ENCODE data around the gene TAGAP. TPM values are rescaled to one million over a fixed set of nuclear protein-coding genes. Genes with fewer than 3 reads are reported as not detected.
"Not testable (repeated sequence)": the region's sequence is repeated elsewhere in the genome, so short reads cannot be mapped to it uniquely, and the experiment has no call there.

The TAGAP gene
- total and polyA plus RNA-seq, 2 donors, result 2.5 to 3.5 TPM

- WGBS, result 94% methylated on average over 12 of the region's 12 CpGs
- Histone ChIP-seq H3K36me3 (ENCODE audit: insufficient read depth) (no peaks in the 10 kb centered on the region), H3K4me3 (ENCODE audit: low read depth, low read length) (no peak overlapping the region), H3K4me1 (ENCODE audit: insufficient read depth) (no peaks in the 10 kb centered on the region), H3K27ac (ENCODE audit: low read depth) (no peak overlapping the region)
- DNase-seq (ENCODE audit: extremely low spot score), result no peak
These were observed 42.2 kb downstream of the TAGAP start for GRCh38 chr6:159002432-159003155.

- Histone ChIP-seq H3K36me3 (ENCODE audit: insufficient read depth) (no peaks in the 10 kb centered on the region), H3K4me3 (ENCODE audit: low read depth, low read length) (peak within 1 kb of the TSS; percentile 73), H3K4me1 (ENCODE audit: insufficient read depth) (no peaks in the 10 kb centered on the region), H3K27ac (ENCODE audit: low read depth) (peak within 1 kb of the TSS; percentile 68)
- peak; percentile 88 for DNase-seq (ENCODE audit: extremely low spot score)
- WGBS, result under 1% methylated on average over 50 of the region's 50 CpGs
These were observed 45.0 kb downstream of the TAGAP start, which contains the start of gene RSPH3 for GRCh38 chr6:158999666-159000403. Gene RSPH3 (minus strand): TSS chr6:159000202. CDS start chr6:158999550, 652 bp downstream.

- Histone ChIP-seq H3K4me3 (ENCODE audit: low read depth, low read length) (peak overlapping the region; percentile 73), H3K4me1 (ENCODE audit: insufficient read depth) (no peaks in the 10 kb centered on the region), H3K27ac (ENCODE audit: low read depth) (peak overlapping the region; percentile 68), H3K36me3 (ENCODE audit: insufficient read depth) (no peaks in the 10 kb centered on the region)
- DNase-seq (ENCODE audit: extremely low spot score), result no peak
- WGBS, result under 1% methylated on average over 24 of the region's 24 CpGs
These were observed 45.6 kb downstream of the TAGAP start for GRCh38 chr6:158999154-158999665.

- Histone ChIP-seq H3K4me1 (ENCODE audit: insufficient read depth) (no peaks in the 10 kb centered on the region), H3K36me3 (ENCODE audit: insufficient read depth) (no peaks in the 10 kb centered on the region), H3K27ac (ENCODE audit: low read depth) (no peak overlapping the region), H3K4me3 (ENCODE audit: low read depth, low read length) (no peak overlapping the region)
- no peak for DNase-seq (ENCODE audit: extremely low spot score)
- WGBS, result 68% methylated on average over 2 of the region's 2 CpGs
These were observed 47.9 kb downstream of the TAGAP start for GRCh38 chr6:158996856-158997255.

- no peaks in the 10 kb centered on the region for H3K36me3 ChIP-seq (ENCODE audit: insufficient read depth)
- no peak for DNase-seq (ENCODE audit: extremely low spot score)
- H3K27ac ChIP-seq (ENCODE audit: low read depth), result no peak overlapping the region
- H3K4me1 ChIP-seq (ENCODE audit: insufficient read depth), result no peaks in the 10 kb centered on the region
- no peak overlapping the region for H3K4me3 ChIP-seq (ENCODE audit: low read depth, low read length)
- over 99% methylated on average over 3 of the region's 3 CpGs for WGBS
These were observed 51.2 kb downstream of the TAGAP start for GRCh38 chr6:158993639-158994038.

- DNase-seq (ENCODE audit: extremely low spot score), result no peak
- no peak overlapping the region for H3K27ac ChIP-seq (ENCODE audit: low read depth)
- H3K36me3 ChIP-seq (ENCODE audit: insufficient read depth), result no peaks in the 10 kb centered on the region
- WGBS, result 95% methylated on average over 2 of the region's 2 CpGs
- H3K4me1 ChIP-seq (ENCODE audit: insufficient read depth), result no peaks in the 10 kb centered on the region
- H3K4me3 ChIP-seq (ENCODE audit: low read depth, low read length), result no peak overlapping the region
These were observed 53.6 kb downstream of the TAGAP start for GRCh38 chr6:158991017-158991723.

GRCh38 chr6:158989711-158990110 is 55.1 kb downstream of the TAGAP start:
- not testable (repeated sequence) for H3K4me3 ChIP-seq (ENCODE audit: low read depth, low read length); H3K4me1 ChIP-seq (ENCODE audit: insufficient read depth); H3K27ac ChIP-seq (ENCODE audit: low read depth); H3K36me3 ChIP-seq (ENCODE audit: insufficient read depth); DNase-seq (ENCODE audit: extremely low spot score)
- 96% methylated on average over 2 of the region's 2 CpGs for WGBS

GRCh38 chr6:158988477-158988876 is 56.3 kb downstream of the TAGAP start:
- Histone ChIP-seq H3K36me3 (ENCODE audit: insufficient read depth) (no peaks in the 10 kb centered on the region), H3K27ac (ENCODE audit: low read depth) (no peak overlapping the region), H3K4me1 (ENCODE audit: insufficient read depth) (no peaks in the 10 kb centered on the region), H3K4me3 (ENCODE audit: low read depth, low read length) (no peak overlapping the region)
- no peak for DNase-seq (ENCODE audit: extremely low spot score)
- WGBS, result 100% methylated on average over 1 of the region's 1 CpG

- 95% methylated on average over 1 of the region's 1 CpG for WGBS
- H3K4me1 ChIP-seq (ENCODE audit: insufficient read depth), result no peaks in the 10 kb centered on the region
- H3K36me3 ChIP-seq (ENCODE audit: insufficient read depth), result no peaks in the 10 kb centered on the region
- H3K4me3 ChIP-seq (ENCODE audit: low read depth, low read length), result no peak overlapping the region
- no peak for DNase-seq (ENCODE audit: extremely low spot score)
- no peak overlapping the region for H3K27ac ChIP-seq (ENCODE audit: low read depth)
These were observed 57.1 kb downstream of the TAGAP start for GRCh38 chr6:158987657-158988056.

Other genes with a start within 250 kb of the TAGAP start
- 95.1 TPM for gene EZR, start 225.6 kb downstream of the TAGAP start, total RNA-seq
- 122 TPM for gene EZR, start 225.6 kb downstream of the TAGAP start, polyA plus RNA-seq
- 8.6 TPM for gene RSPH3, start 44.8 kb downstream of the TAGAP start, total RNA-seq
- gene RSPH3, start 44.8 kb downstream of the TAGAP start, polyA plus RNA-seq, result 5.8 TPM
- gene FNDC1, start 124.4 kb upstream of the TAGAP start, total RNA-seq, result 31.6 TPM
- gene FNDC1, start 124.4 kb upstream of the TAGAP start, polyA plus RNA-seq, result 0.84 TPM

Measured in urinary bladder (tissue), 4 donors.